PC-3 (cell line): Measurements from ENCODE around the gene KIAA1191. TPM values are rescaled to one million over a fixed set of nuclear protein-coding genes. Genes with fewer than 3 reads are reported as not detected.
A peak's percentile ranks its signal among the peaks of the same experiment; 100 is the strongest.

Source experiments
- ATAC-seq: fragments of 200-7000 bp; cut with Tn5 transposase; 2 replicates; pipeline ENCODE4 v1.9.1; 2020; ENCODE audit warnings: mild to moderate bottlenecking, moderate library complexity
- BruUV-seq: library from RNA; stranded (reverse); fragments of 400-500 nt; replicated peaks from 2 replicates; lab custom pipeline; 2021; lab: Mats Ljungman, UMichigan
- CTCF ChIA-PET: fragments of 300-600 bp; sonication (Branson Sonifier 250); formaldehyde crosslinking; loops from one replicate; lab custom pipeline; 2022; ENCODE audit warnings: antibody characterized with exemption; lab: Charles Lee
- POLR2A ChIA-PET: fragments of 300-600 bp; sonication (Branson Sonifier 250); formaldehyde crosslinking; loops from one replicate; lab custom pipeline; 2022; ENCODE audit warnings: antibody characterized with exemption; ENCODE audit not compliant: unreplicated experiment; lab: Charles Lee
- DNase-seq: peaks from one replicate; pipeline ENCODE4 v3.0.0-alpha.2; 2015
- H2AFZ ChIP-seq: fragments of 300-600 bp; sonication (generic); 2 replicates; pipeline ENCODE4 v1.6.0; 2016; ENCODE audit warnings: antibody characterized with exemption, low read length
- H3F3A ChIP-seq: fragments of 300-600 bp; sonication (generic); one replicate; pipeline ENCODE4 v1.6.0; 2017; ENCODE audit warnings: antibody characterized with exemption, low read length, control low read depth, mild to moderate bottlenecking; ENCODE audit not compliant: unreplicated experiment
- H3K27ac ChIP-seq: fragments of 300-600 bp; sonication (generic); 2 replicates; pipeline ENCODE4 v1.5.1; 2016; ENCODE audit warnings: mild to moderate bottlenecking, low read length
- H3K27me3 ChIP-seq: fragments of 300-600 bp; sonication (generic); 2 replicates; pipeline ENCODE4 v1.6.1; 2016; ENCODE audit warnings: low read length, mixed read lengths
- H3K36me3 ChIP-seq: fragments of 300-600 bp; sonication (generic); 2 replicates; pipeline ENCODE4 v1.6.1; 2016; ENCODE audit warnings: low read depth, mixed run types, low read length, mixed read lengths
- H3K4me1 ChIP-seq: fragments of 300-600 bp; sonication (generic); 2 replicates; pipeline ENCODE4 v1.5.1; 2016; ENCODE audit warnings: low read length; ENCODE audit not compliant: insufficient read depth
- H3K4me2 ChIP-seq: fragments of 300-600 bp; sonication (generic); 2 replicates; pipeline ENCODE4 v1.6.0; 2016; ENCODE audit warnings: low read length
- H3K4me3 ChIP-seq: fragments of 300-600 bp; sonication (generic); 2 replicates; pipeline ENCODE4 v1.5.1; 2016; ENCODE audit warnings: mild to moderate bottlenecking, low read length, mixed read lengths
- H3K79me2 ChIP-seq: fragments of 300-600 bp; sonication (generic); 2 replicates; pipeline ENCODE4 v1.6.1; 2017; ENCODE audit warnings: low read length, mixed read lengths
- H3K9ac ChIP-seq: fragments of 300-600 bp; sonication (generic); 2 replicates; pipeline ENCODE4 v1.6.0; 2016; ENCODE audit warnings: mild to moderate bottlenecking, low read length
- H3K9me2 ChIP-seq: fragments of 300-600 bp; sonication (generic); replicated peaks from 2 replicates; pipeline ENCODE4 v1.6.1; 2016; ENCODE audit warnings: mixed run types, low read length, mixed read lengths
- H3K9me3 ChIP-seq: fragments of 300-600 bp; sonication (generic); 2 replicates; pipeline ENCODE4 v1.6.1; 2016; ENCODE audit warnings: low read length, mixed read lengths
- H4K20me1 ChIP-seq: fragments of 300-600 bp; sonication (generic); 2 replicates; pipeline ENCODE4 v1.6.1; 2016; ENCODE audit warnings: low read length, mixed read lengths
- EZH2 ChIP-seq: fragments of 300-600 bp; sonication (generic); IDR thresholded peaks from one replicate; pipeline ENCODE4 v1.6.1; 2017; ENCODE audit warnings: antibody characterized with exemption, mild to moderate bottlenecking, low read length; ENCODE audit not compliant: unreplicated experiment
- EZH2phosphoT487 ChIP-seq: fragments of 300-600 bp; sonication (generic); IDR thresholded peaks from 2 replicates; pipeline ENCODE4 v1.6.1; 2018; ENCODE audit warnings: mild to moderate bottlenecking, antibody characterized with exemption, low read length, borderline replicate concordance
- intact Hi-C: fragments of 100-400 bp; cut with micrococcal nuclease; formaldehyde crosslinking; loops from 2 replicates; pipeline ENCODE4 v1.9.0; 2023
- total RNA-seq: library from RNA; depleted of rRNA; stranded (reverse); fragments of >200 nt; gene quantifications from 2 replicates; pipeline ENCODE4 v1.2.3, GENCODE V29; 2014
- TF ChIP-seq, protein P1 (sequence below): fragments of 300-600 bp; sonication (generic); conservative IDR thresholded peaks from 2 replicates; pipeline ENCODE4 v1.5.1; 2017; ENCODE audit warnings: antibody characterized with exemption, low read depth, mild to moderate bottlenecking, low read length

KIAA1191 gene
- total RNA-seq, 1 experiment from 2014 or later: 81.1 TPM

DNA sequence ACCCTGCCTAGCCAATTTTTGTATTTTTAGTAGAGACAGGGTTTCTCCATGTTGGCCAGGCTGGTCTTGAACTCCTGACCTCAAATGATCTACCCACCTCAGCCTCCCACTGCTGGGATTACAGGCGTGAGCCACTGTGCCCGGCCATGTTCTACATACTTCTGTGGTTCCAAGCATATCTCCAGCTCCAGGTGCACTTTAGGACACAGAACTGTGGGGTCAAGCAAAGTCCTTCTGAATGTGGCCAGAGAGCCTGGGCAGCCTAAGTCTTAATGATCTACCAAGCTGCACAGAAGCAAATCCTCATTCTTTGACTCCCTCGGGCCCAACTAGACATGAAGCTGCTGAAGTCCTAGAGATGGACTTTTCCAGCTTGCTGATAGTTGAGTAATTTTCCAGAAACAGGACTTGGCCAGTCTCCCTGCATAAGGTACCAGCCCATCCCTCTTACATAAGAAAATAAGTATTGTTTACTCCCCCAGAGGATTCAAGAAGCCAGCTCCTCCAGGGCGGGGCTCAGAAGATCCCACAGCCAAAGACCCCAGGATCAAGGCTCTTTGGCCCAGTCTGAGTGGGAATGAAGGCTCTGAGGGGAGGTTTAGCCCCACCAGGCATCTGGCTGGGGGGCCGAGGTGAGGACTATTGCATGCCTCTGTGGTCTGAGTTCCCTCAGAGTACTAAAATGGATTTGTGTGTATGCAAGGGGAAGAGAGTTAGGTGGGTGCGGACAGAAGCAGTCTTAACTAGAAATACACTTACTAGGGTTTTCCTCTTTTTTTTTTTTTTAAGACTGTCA, 46.1 kb upstream of the KIAA1191 start:
- no peaks in the 10 kb centered on the region for H3K27me3 ChIP-seq
- H4K20me1 ChIP-seq: 0 out of 2 replicates have a peak, but pooled peaks cover 5% of the 10 kb centered on the region
- CTCF ChIA-PET: interaction anchor here (2.0 kb wide), 1 partner anchor 40 kb away, joined by 10 read pairs; the partner anchor contains the start of gene FAF2
- no peaks in the 10 kb centered on the region for H3K9me3 ChIP-seq
- POLR2A ChIA-PET: no interaction called here
- no peak overlapping the region for H3K4me2 ChIP-seq
- no peak overlapping the region for H3K9ac ChIP-seq
- peaks cover 26% of the 10 kb centered on the region for H3K79me2 ChIP-seq
- intact Hi-C loops: no loop called here
- H3K9me2 ChIP-seq: no peaks in the 10 kb centered on the region
- H3F3A ChIP-seq: no peaks in the 10 kb centered on the region
- no peak overlapping the region for H2AFZ ChIP-seq
- no peak overlapping the region for H3K4me3 ChIP-seq
- H3K27ac ChIP-seq: no peak overlapping the region
- no TSS peak for BruUV-seq
- DNase-seq: no peak
- peaks cover 46% of the 10 kb centered on the region for H3K4me1 ChIP-seq
- TF ChIP-seq EZH2phosphoT487: no peak
- no peak for TF ChIP-seq EZH2
- TF ChIP-seq, protein P1, sequence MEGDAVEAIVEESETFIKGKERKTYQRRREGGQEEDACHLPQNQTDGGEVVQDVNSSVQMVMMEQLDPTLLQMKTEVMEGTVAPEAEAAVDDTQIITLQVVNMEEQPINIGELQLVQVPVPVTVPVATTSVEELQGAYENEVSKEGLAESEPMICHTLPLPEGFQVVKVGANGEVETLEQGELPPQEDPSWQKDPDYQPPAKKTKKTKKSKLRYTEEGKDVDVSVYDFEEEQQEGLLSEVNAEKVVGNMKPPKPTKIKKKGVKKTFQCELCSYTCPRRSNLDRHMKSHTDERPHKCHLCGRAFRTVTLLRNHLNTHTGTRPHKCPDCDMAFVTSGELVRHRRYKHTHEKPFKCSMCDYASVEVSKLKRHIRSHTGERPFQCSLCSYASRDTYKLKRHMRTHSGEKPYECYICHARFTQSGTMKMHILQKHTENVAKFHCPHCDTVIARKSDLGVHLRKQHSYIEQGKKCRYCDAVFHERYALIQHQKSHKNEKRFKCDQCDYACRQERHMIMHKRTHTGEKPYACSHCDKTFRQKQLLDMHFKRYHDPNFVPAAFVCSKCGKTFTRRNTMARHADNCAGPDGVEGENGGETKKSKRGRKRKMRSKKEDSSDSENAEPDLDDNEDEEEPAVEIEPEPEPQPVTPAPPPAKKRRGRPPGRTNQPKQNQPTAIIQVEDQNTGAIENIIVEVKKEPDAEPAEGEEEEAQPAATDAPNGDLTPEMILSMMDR: no peak
- H3K36me3 ChIP-seq: peaks cover 11% of the 10 kb centered on the region; the same call in 1 of the 2 replicates
- no peak for ATAC-seq

DNA sequence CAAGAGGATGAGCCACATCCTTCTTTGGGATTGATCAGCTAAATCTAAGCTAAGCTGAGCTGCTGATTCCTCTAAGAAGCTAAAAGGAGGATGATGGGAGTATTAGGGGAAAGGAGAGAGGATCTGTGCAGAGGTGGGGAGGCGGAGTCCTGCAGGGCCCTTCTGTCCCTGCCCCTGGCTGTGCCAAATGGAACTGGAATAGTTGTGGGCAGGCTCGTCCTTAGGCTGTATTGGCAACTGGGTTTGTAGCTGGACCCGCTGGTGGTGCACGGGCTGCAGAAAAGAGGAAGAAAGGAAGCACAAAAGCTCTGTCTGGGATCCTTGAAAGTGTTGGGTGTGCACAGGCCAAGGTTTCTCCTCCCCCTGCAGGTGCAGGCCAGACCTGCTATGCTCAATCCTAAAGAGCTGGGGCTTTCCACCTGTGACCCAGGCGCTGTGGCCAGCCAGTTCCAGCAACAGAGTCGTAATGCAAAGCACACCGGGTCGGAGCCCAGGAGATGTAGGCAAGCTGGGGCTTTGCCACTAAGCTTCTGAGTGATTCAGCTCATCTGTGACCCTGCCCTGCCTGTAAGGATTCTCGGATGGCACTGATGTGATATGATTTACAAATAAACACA, 45.0 kb upstream of the KIAA1191 start:
- Histone ChIP-seq H3K27me3 (no peaks in the 10 kb centered on the region), H3F3A (no peaks in the 10 kb centered on the region), H3K79me2 (peaks cover 22% of the 10 kb centered on the region), H2AFZ (no peak overlapping the region), H3K36me3 (peaks cover 11% of the 10 kb centered on the region; the same call in 1 of the 2 replicates), H3K9me2 (no peaks in the 10 kb centered on the region), H3K4me1 (peaks cover 36% of the 10 kb centered on the region), H3K9ac (no peak overlapping the region), H3K27ac (0 out of 2 replicates have a peak overlapping the region, but pooled peaks have one; percentile 19), H3K4me3 (no peak overlapping the region), H3K4me2 (no peak overlapping the region), H3K9me3 (no peaks in the 10 kb centered on the region), H4K20me1 (0 out of 2 replicates have a peak, but pooled peaks cover 5% of the 10 kb centered on the region)
- intact Hi-C loops: no loop called here
- ChIA-PET POLR2A (interaction anchor here (0.5 kb wide), 1 partner anchor 9 kb away, joined by 3 read pairs; no protein-coding TSS in a partner anchor), CTCF (interaction anchor here (0.6 to 2.0 kb wide), 2 partner anchors 41 to 241 kb away, joined by 4 to 10 read pairs; partner anchors contain the start of genes FAF2 and TSPAN17)
- BruUV-seq: no TSS peak
- TF ChIP-seq EZH2 (no peak), EZH2phosphoT487 (no peak)
- TF ChIP-seq, protein P1: no peak
- peak; percentile 31 for DNase-seq
- peak; percentile 40 for ATAC-seq
